Measurements from ENCODE around the gene TUBA4B.
"Not testable (repeated sequence)": the region's sequence is repeated elsewhere in the genome, so short reads cannot be mapped to it uniquely, and the experiment has no call there.

The TUBA4B gene

GRCh38 chr2:219309278-219309677 lies 56.2 kb downstream of the TUBA4B start, which contains the start of gene PTPRN:
Gene PTPRN, minus strand, starts transcription at chr2:219309401. Its CDS starts 69 bp downstream, at chr2:219309332.
- peak in 38 of 58 donors; percentile 15 to 88 (median 65) for DNase-seq

DNA sequence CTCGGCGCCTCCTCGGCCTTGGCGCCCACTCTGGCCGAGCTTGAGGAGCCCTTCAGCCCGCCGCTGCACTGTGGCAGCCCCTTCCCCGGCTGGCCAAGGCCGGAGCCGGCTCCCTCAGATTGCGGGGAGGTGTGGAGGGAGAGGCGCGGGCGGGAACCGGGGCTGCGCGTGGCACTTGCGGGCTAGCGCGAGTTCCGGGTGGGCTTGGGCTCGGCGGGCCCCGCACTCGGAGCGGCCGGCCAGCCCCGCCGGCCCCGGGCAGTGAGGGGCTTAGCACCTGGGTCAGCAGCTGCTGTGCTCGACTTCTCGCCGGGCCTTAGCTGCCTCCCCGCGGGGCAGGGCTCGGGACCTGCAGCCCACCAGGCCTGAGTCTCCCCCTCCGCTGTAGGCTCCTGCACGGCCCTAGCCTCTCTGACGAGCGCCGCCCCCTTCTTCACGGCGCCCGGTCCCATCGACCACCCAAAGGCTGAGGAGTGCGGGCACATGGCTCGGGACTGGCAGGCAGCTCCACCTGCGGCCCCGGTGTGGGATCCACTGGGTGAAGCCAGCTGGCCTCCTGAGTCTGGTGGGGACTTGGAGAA lies 59.7 kb downstream of the TUBA4B start:
- not testable (repeated sequence) for DNase-seq

DNA sequence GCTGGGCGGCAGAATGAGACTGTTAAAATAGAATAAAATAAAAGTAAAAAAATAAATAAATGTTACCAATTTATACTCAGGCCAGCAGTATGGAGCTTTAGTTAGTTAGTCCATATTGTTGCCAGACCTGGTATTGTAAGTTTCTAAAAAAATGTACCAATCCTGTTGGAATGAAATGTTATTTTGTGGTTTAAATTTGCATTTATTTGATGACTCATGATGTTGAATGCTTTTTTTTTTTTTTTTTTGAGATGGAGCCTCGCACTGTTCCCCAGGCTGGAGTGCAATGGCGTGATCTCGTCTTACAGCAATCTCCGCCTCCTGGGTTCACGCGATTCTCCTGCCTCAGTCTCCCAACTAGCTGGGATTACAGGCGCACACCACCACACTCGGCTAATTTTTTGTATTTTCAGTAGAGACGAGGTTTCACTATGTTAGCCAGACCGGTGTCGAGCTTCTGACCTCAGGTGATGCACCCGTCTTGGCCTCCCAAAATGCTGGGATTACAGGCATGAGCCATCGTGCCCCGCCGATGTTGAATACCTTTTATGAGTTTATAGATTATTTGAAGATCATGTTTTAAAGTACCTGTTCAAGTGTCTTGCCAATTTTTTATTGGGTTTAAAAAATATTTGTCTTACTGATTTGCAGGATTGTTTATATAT lies 61.9 kb downstream of the TUBA4B start:
- DNase-seq = no peak

All from anterior cingulate cortex (tissue), 58 donors.